Mesodermal cell (in vitro differentiated cells): ENCODE measurements around the gene YIPF2.
"Not testable (repeated sequence)": the region's sequence is repeated elsewhere in the genome, so short reads cannot be mapped to it uniquely, and the experiment has no call there.

ENCODE experiments used
- H3K27ac ChIP-seq: 2 replicates; pipeline ENCODE4 v1.7.0; 2013; ENCODE audit warnings: mild to moderate bottlenecking, low read depth, low read length, moderate library complexity; ENCODE audit not compliant: severe bottlenecking
- H3K36me3 ChIP-seq: 2 replicates; pipeline ENCODE4 v1.7.1; 2013; ENCODE audit warnings: mild to moderate bottlenecking, low read length, moderate library complexity; ENCODE audit not compliant: control insufficient read depth, insufficient read depth
- H3K4me1 ChIP-seq: one replicate; pipeline ENCODE4 v1.7.1; 2013; ENCODE audit warnings: mild to moderate bottlenecking, low read length; ENCODE audit not compliant: insufficient read depth, control insufficient read depth, poor library complexity, severe bottlenecking
- H3K4me3 ChIP-seq: 2 replicates; pipeline ENCODE4 v1.7.0; 2013; ENCODE audit warnings: low read length, control low read depth, mild to moderate bottlenecking; ENCODE audit not compliant: insufficient read depth, poor library complexity, severe bottlenecking; ENCODE audit errors: extremely low read depth
- H3K9me3 ChIP-seq: 2 replicates; pipeline ENCODE4 v1.7.1; 2013; ENCODE audit warnings: mild to moderate bottlenecking, low read length, moderate library complexity; ENCODE audit not compliant: control insufficient read depth
- WGBS, 2 experiments: methylation state at CpG; one replicate each; pipeline ENCODE4 v1.1.5; 2013; ENCODE audit warnings: missing lambda C conversion rate in 2 of 2; ENCODE audit not compliant: insufficient coverage in 2 of 2; 5-methylcytosine and 5-hydroxymethylcytosine counted together

Gene YIPF2

DNA sequence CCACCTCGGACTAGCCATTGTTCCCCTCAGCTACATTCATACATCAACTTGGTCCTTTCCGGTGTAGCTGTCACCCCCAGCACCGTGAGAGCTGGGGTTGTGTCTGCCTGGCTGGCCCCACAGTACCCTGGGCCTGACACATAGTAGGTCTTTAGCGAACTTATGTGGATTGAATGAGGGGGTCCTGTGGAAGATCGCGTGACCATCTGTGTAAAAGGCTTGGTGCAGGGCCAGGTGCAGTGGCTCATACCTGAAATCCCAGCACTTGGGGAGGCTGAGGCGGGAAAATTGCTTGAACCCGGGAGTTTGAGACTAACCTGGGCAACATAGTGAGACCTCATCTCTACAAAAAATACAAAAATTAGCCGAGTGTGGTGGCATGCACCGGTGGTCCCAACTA is 34.4 kb upstream of the YIPF2 start:
- no peak overlapping the region for H3K27ac ChIP-seq
- H3K9me3 ChIP-seq = no peaks in the 10 kb centered on the region
- H3K36me3 ChIP-seq = peaks cover 34% of the 10 kb centered on the region
- no peaks in the 10 kb centered on the region for H3K4me1 ChIP-seq
- WGBS, 2 experiments = 90 to 98% methylated on average over 6 to 7 of the region's 10 CpGs
- H3K4me3 ChIP-seq = peak overlapping the region; percentile 95

GRCh38 chr19:10961073-10961860 is 32.8 kb upstream of the YIPF2 start:
- Histone ChIP-seq H3K36me3 (peaks cover 24% of the 10 kb centered on the region), H3K4me1 (no peaks in the 10 kb centered on the region), H3K9me3 (no peaks in the 10 kb centered on the region), H3K4me3 (peak overlapping the region; percentile 95), H3K27ac (peak overlapping the region; percentile 95)
- WGBS, 2 experiments = 0% methylated on average over 44 to 50 of the region's 92 CpGs

- H3K27ac ChIP-seq = peak within 1 kb of the TSS; percentile 95
- 2 to 3% methylated on average over 64 to 73 of the region's 100 CpGs for WGBS, 2 experiments
- peaks cover 18% of the 10 kb centered on the region for H3K36me3 ChIP-seq
- H3K4me1 ChIP-seq = no peaks in the 10 kb centered on the region
- H3K9me3 ChIP-seq = no peaks in the 10 kb centered on the region
- H3K4me3 ChIP-seq = peak within 1 kb of the TSS; percentile 95
Measured at GRCh38 chr19:10960314-10961072, 32.1 kb upstream of the YIPF2 start, which contains the start of gene SMARCA4. TSS of gene SMARCA4 (plus strand) at chr19:10961030. CDS start at chr19:10984152, 23,122 bp downstream.

- not testable (repeated sequence) for H3K4me1 ChIP-seq, H3K36me3 ChIP-seq, H3K9me3 ChIP-seq, H3K27ac ChIP-seq
- 89 to 98% methylated on average over 13 to 16 of the region's 19 CpGs for WGBS, 2 experiments
- peak overlapping the region; percentile 53 for H3K4me3 ChIP-seq
Measured at GRCh38 chr19:10959277-10959968, 31.0 kb upstream of the YIPF2 start.

DNA sequence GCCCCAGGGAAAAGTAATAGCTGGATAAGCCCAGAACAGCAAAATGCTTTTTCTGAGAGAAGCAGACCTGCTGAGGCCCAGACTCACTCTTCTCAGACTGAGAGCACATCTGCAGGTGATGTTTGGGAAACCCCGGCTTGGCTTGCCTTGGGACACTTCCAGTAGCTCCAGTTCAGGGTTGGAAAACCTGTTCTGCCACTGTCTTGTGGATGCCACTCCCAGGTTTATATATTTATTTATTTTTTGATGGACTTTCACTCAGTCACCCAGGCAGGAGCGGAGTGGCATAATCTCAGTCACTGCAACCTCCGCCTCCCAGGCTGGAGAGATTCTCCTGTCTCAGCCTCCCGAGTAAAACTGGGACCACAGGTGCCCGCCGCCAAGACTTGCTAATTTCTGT is 24.4 kb upstream of the YIPF2 start:
- Histone ChIP-seq H3K27ac (no peak overlapping the region), H3K4me3 (no peak overlapping the region), H3K4me1 (no peaks in the 10 kb centered on the region), H3K36me3 (no peaks in the 10 kb centered on the region), H3K9me3 (no peaks in the 10 kb centered on the region)
- WGBS, 2 experiments = 93 to 98% methylated on average over 5 to 6 of the region's 6 CpGs

- 83 to 96% methylated on average over 3 to 4 of the region's 6 CpGs for WGBS, 2 experiments
- H3K36me3 ChIP-seq = no peaks in the 10 kb centered on the region
- H3K9me3 ChIP-seq = no peaks in the 10 kb centered on the region
- H3K27ac ChIP-seq = no peak overlapping the region
- no peaks in the 10 kb centered on the region for H3K4me1 ChIP-seq
- no peak overlapping the region for H3K4me3 ChIP-seq
Measured at GRCh38 chr19:10946958-10947657, 18.7 kb upstream of the YIPF2 start.

- H3K9me3 ChIP-seq = no peaks in the 10 kb centered on the region
- no peaks in the 10 kb centered on the region for H3K36me3 ChIP-seq
- H3K4me3 ChIP-seq = no peak overlapping the region
- H3K4me1 ChIP-seq = no peaks in the 10 kb centered on the region
- no peak overlapping the region for H3K27ac ChIP-seq
- 86 to 100% methylated on average over 1 to 2 of the region's 4 CpGs for WGBS, 2 experiments
Measured at GRCh38 chr19:10945264-10945663, 16.8 kb upstream of the YIPF2 start.

- H3K27ac ChIP-seq, H3K9me3 ChIP-seq, H3K36me3 ChIP-seq, H3K4me1 ChIP-seq, H3K4me3 ChIP-seq: not testable (repeated sequence)
- 94% methylated on average over 3 of the region's 4 CpGs; no CpG with 5 or more reads in 1 of the 2 experiments for WGBS, 2 experiments
Measured at GRCh38 chr19:10943412-10943811, 15.0 kb upstream of the YIPF2 start.

GRCh38 chr19:10941649-10942048 is 13.2 kb upstream of the YIPF2 start:
- not testable (repeated sequence) for H3K27ac ChIP-seq, H3K36me3 ChIP-seq, H3K9me3 ChIP-seq, H3K4me1 ChIP-seq, H3K4me3 ChIP-seq
- WGBS, 2 experiments = 80 to 97% methylated on average over 1 to 7 of the region's 14 CpGs

DNA sequence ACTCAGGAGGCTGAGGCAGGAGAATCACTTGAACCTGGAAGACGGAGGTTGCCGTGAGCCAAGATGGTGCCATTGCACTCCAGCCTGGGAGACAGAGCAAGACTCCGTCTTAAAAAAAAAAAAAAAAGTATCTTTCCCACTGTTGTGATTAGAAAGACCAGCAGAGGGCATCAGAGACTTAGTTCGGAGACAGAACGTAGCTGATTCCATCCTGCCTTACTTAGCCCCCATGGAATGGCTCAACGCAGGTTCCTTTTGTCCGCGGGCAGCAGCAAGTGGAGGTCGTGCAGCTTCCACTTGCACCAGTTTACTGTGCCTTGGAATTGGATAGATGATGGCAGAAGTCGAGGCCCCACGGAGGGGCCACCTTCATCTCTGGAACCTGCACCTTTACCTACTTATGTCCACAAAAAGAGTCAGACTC is 8.2 kb upstream of the YIPF2 start:
- Histone ChIP-seq H3K27ac (no peak overlapping the region), H3K9me3 (no peaks in the 10 kb centered on the region), H3K4me3 (no peak overlapping the region), H3K36me3 (peaks cover 15% of the 10 kb centered on the region), H3K4me1 (peaks cover 2% of the 10 kb centered on the region)
- WGBS, 2 experiments = 0 to 21% methylated on average over 5 to 7 of the region's 11 CpGs
